ENCODE measurements around the gene ATRIP.

ATRIP gene

GRCh38 chr3:48435223-48435595, 11.3 kb upstream of the ATRIP start:
- Mint-ChIP-seq H3K36me3 (ENCODE audit: low read depth) (peaks cover 14% of the 10 kb centered on the region), H3K9me3 (no peaks in the 10 kb centered on the region), H3K27me3 (no peaks in the 10 kb centered on the region), H3K4me1 (peaks cover 23% of the 10 kb centered on the region), H3K27ac (no peak overlapping the region), H3K4me3 (no peak overlapping the region)
- no peak for ATAC-seq
- DNase-seq = no peak

DNA sequence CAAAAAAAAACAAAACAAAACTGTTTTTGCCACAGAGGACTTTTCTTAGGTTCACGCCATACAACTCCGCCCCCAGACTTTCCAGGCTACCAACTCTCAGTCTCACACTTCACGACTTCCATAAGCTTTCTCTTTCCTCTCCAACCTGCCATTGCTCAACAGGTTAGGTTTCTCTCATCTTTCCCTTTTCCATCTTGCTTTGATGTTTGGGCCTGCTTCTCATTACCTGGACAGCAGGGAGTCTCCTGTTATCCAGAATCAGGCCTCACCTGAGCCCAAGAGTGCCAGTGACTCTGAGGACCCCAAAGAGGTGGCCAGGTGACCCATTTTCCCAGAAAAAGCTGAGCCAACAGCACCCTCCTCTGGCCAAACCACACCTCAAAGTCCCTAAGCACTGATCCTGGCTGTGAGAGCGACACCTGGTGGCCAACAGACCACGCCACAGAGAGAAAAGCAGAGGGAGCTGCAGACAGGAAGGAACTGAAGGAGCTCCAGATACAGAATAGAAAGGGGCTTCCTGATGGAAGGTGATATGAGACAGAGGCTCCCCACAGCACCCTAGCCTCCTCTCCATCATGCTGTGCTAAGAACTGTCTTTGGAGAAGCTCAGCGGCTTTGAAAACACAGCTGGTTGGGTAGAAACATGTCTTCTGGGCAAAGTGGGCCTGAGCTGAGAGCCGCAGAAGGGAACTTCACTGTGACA, 10.6 kb upstream of the ATRIP start:
- DNase-seq = peak; percentile 85
- Mint-ChIP-seq H3K4me3 (no peak overlapping the region), H3K27ac (no peak overlapping the region), H3K9me3 (no peaks in the 10 kb centered on the region), H3K27me3 (no peaks in the 10 kb centered on the region), H3K4me1 (peaks cover 22% of the 10 kb centered on the region), H3K36me3 (ENCODE audit: low read depth) (peaks cover 20% of the 10 kb centered on the region)
- ATAC-seq = peak; percentile 35

DNA sequence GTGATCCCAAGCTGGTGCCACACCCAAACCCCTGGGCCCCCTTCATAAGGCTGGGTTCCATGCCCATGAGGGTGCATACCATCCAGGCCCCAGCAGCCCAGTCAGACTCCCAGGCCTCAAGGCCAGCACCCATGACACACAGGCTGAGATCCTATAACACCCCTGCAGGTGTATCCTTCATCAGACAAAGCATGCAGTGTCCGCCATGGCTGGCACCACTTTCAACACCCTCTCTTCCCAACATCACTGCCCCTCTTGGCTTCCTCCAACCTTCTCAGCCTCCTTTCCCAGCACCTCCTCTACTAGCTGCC, 10.1 kb upstream of the ATRIP start:
- Mint-ChIP-seq H3K9me3 (no peaks in the 10 kb centered on the region), H3K4me3 (no peak overlapping the region), H3K36me3 (ENCODE audit: low read depth) (peaks cover 24% of the 10 kb centered on the region), H3K27me3 (no peaks in the 10 kb centered on the region), H3K27ac (no peak overlapping the region), H3K4me1 (peaks cover 22% of the 10 kb centered on the region)
- ATAC-seq = no peak
- no peak for DNase-seq

- Mint-ChIP-seq H3K9me3 (no peaks in the 10 kb centered on the region), H3K4me3 (no peak overlapping the region), H3K27ac (no peak overlapping the region), H3K27me3 (no peaks in the 10 kb centered on the region), H3K4me1 (peaks cover 27% of the 10 kb centered on the region), H3K36me3 (ENCODE audit: low read depth) (peaks cover 28% of the 10 kb centered on the region)
- DNase-seq = no peak
- no peak for ATAC-seq
Observed at GRCh38 chr3:48436855-48437254, 9.7 kb upstream of the ATRIP start.

- Mint-ChIP-seq H3K9me3 (no peaks in the 10 kb centered on the region), H3K36me3 (ENCODE audit: low read depth) (peaks cover 37% of the 10 kb centered on the region), H3K4me1 (peaks cover 35% of the 10 kb centered on the region), H3K27me3 (no peaks in the 10 kb centered on the region), H3K4me3 (no peak overlapping the region), H3K27ac (no peak overlapping the region)
- no peak for ATAC-seq
- no peak for DNase-seq
Observed at GRCh38 chr3:48437812-48438211, 8.7 kb upstream of the ATRIP start.

- DNase-seq = peak; percentile 98
- Mint-ChIP-seq H3K27ac (peak within 1 kb of the TSS; percentile 93), H3K4me1 (peaks cover 33% of the 10 kb centered on the region), H3K36me3 (ENCODE audit: low read depth) (peaks cover 47% of the 10 kb centered on the region), H3K9me3 (no peaks in the 10 kb centered on the region), H3K27me3 (no peaks in the 10 kb centered on the region), H3K4me3 (peak within 1 kb of the TSS; percentile 98)
- ATAC-seq = peak; percentile 98
Observed at GRCh38 chr3:48439820-48440589, 6.5 kb upstream of the ATRIP start, which contains the start of the genes CCDC51 and TMA7. Gene CCDC51, minus strand, starts transcription at chr3:48440119. Its CDS starts 4,991 bp downstream, at chr3:48435128. Gene TMA7, plus strand, starts transcription at chr3:48440257. Its CDS starts 40 bp downstream, at chr3:48440297.

DNA sequence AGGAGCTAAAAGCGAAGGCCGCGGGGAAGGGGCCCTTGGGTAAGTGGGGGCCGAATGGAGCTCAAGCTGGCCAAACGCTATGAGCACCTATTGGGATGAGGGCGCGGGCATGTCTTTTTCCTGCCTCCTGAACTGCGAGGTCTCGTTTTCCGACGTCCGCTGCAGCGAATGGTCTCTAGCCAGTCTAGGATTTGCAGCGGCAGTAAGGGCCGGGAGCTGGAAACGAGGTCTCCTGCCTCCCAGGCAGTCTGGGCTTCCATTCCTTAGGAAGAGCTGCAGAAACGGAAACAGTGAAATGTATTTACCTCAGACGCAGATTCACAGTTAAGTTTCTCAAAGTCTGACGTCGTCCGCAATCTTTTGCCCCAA, 6.0 kb upstream of the ATRIP start:
- H3K36me3 Mint-ChIP-seq (ENCODE audit: low read depth) = peaks cover 47% of the 10 kb centered on the region
- ATAC-seq = peak; percentile 3
- peak overlapping the region; percentile 93 for H3K27ac Mint-ChIP-seq
- DNase-seq = no peak
- peak overlapping the region; percentile 98 for H3K4me3 Mint-ChIP-seq
- H3K9me3 Mint-ChIP-seq = no peaks in the 10 kb centered on the region
- no peaks in the 10 kb centered on the region for H3K27me3 Mint-ChIP-seq
- peaks cover 35% of the 10 kb centered on the region for H3K4me1 Mint-ChIP-seq

- Mint-ChIP-seq H3K27me3 (no peaks in the 10 kb centered on the region), H3K36me3 (ENCODE audit: low read depth) (peaks cover 48% of the 10 kb centered on the region), H3K4me3 (peak overlapping the region; percentile 98), H3K27ac (peak overlapping the region; percentile 93), H3K4me1 (peaks cover 43% of the 10 kb centered on the region), H3K9me3 (no peaks in the 10 kb centered on the region)
- ATAC-seq (no peak), DNase-seq (no peak)
Observed at GRCh38 chr3:48441940-48442339, 4.6 kb upstream of the ATRIP start.

DNA sequence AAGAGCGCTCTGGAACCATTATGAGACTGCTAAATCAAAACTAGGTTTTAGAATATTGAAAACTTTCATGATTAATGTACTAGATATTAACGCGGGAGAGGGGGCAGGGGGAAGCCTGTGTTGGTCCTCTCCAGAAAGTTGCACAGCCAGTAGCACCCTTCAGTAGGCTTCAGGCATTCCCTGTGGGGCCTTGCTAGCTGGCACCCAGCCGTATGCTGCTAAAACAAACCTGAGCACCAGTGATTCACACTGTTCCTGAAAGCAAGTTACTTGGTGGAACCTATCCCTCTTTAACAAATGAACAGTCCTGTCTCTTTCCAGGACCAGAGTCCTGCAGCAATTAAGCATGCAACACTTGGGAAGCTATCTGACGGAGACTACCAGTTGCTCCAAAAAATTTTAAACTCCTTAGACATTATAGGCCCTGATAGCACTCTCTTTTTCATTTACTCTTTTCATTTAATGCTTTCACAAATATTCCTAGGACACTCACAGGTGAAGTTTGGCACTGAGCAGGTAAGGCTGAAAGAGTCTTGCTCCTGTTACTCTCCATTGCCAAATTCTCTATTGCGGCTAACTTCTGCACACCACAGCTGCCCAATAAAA, 1.2 kb upstream of the ATRIP start:
- ATAC-seq (no peak), DNase-seq (no peak)
- Mint-ChIP-seq H3K27ac (peak overlapping the region; percentile 88), H3K9me3 (no peaks in the 10 kb centered on the region), H3K36me3 (ENCODE audit: low read depth) (peaks cover 56% of the 10 kb centered on the region), H3K27me3 (no peaks in the 10 kb centered on the region), H3K4me3 (peak overlapping the region; percentile 94), H3K4me1 (peaks cover 48% of the 10 kb centered on the region)

DNA sequence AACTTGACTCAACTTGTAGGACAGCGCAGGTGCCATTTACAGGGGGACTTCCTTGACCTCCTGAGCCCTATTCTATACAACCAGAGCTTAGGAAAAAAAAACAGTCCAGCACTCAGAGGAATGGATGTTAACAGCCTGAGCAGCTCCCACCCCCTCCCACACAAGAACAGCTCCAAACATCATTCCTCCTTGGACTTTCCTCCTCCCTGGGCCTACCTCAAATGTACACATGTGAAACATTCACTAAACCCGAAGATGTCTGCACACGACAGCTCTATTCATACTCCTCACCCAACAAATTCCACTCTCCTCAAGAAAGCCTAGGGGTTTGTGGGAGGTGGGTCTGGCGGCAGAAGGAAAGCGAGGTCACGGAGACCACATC, 503 bp upstream of the ATRIP start:
- H3K4me1 Mint-ChIP-seq = peaks cover 48% of the 10 kb centered on the region
- H3K4me3 Mint-ChIP-seq = peak overlapping the region; percentile 94
- peak overlapping the region; percentile 88 for H3K27ac Mint-ChIP-seq
- H3K36me3 Mint-ChIP-seq (ENCODE audit: low read depth) = peaks cover 52% of the 10 kb centered on the region
- no peaks in the 10 kb centered on the region for H3K27me3 Mint-ChIP-seq
- peak; percentile 2 for ATAC-seq
- no peaks in the 10 kb centered on the region for H3K9me3 Mint-ChIP-seq
- no peak for DNase-seq

- no peak for DNase-seq
- no peaks in the 10 kb centered on the region for H3K9me3 Mint-ChIP-seq
Observed at GRCh38 chr3:48451270-48451669, 4.7 kb downstream of the ATRIP start.

GRCh38 chr3:48456456-48456855, 9.9 kb downstream of the ATRIP start:
- H3K27ac Mint-ChIP-seq = no peak overlapping the region
- H3K36me3 Mint-ChIP-seq (ENCODE audit: low read depth) = peaks cover 42% of the 10 kb centered on the region
- no peak overlapping the region for H3K4me3 Mint-ChIP-seq

More at GRCh38 chr3:48451270-48451669, 4.7 kb downstream of the ATRIP start:
- Mint-ChIP-seq H3K4me1 (peaks cover 21% of the 10 kb centered on the region), H3K36me3 (ENCODE audit: low read depth) (peaks cover 43% of the 10 kb centered on the region), H3K27ac (no peak overlapping the region), H3K27me3 (no peaks in the 10 kb centered on the region), H3K4me3 (no peak overlapping the region)
- no peak for ATAC-seq

DNA sequence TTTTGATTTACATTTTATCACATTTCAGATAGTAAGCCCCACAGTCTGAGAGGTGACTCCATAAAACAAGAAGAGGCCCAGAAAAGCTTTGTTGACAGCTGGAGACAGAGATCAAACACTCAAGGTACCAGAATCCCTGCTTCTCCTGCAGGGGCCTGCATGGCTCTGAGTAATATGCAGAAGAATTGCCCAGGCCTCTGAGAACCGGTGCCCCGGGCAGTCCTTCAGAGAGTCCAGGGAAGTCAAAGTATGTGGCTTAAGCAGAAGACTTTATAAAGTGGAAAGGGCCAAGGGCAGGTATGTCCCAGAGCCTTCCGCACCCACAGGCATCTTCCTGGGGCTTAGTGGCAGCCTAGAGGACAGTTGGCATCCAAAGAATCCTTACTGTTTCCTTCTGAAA, 12.8 kb downstream of the ATRIP start:
- no peaks in the 10 kb centered on the region for H3K27me3 Mint-ChIP-seq
- ATAC-seq (no peak), DNase-seq (no peak)
- H3K27ac Mint-ChIP-seq = no peak overlapping the region
- H3K9me3 Mint-ChIP-seq = no peaks in the 10 kb centered on the region
- peaks cover 5% of the 10 kb centered on the region for H3K4me1 Mint-ChIP-seq
- no peak overlapping the region for H3K4me3 Mint-ChIP-seq
- H3K36me3 Mint-ChIP-seq (ENCODE audit: low read depth) = peaks cover 31% of the 10 kb centered on the region

More at GRCh38 chr3:48456456-48456855, 9.9 kb downstream of the ATRIP start:
- H3K9me3 Mint-ChIP-seq = no peaks in the 10 kb centered on the region
- H3K4me1 Mint-ChIP-seq = peaks cover 5% of the 10 kb centered on the region
- H3K27me3 Mint-ChIP-seq = no peaks in the 10 kb centered on the region
- DNase-seq (no peak), ATAC-seq (no peak)

- Mint-ChIP-seq H3K9me3 (no peaks in the 10 kb centered on the region), H3K4me1 (peaks cover 5% of the 10 kb centered on the region), H3K4me3 (no peak overlapping the region), H3K27ac (no peak overlapping the region), H3K36me3 (ENCODE audit: low read depth) (peaks cover 26% of the 10 kb centered on the region), H3K27me3 (no peaks in the 10 kb centered on the region)
- ATAC-seq (no peak), DNase-seq (no peak)
Observed at GRCh38 chr3:48459773-48460516, 13.4 kb downstream of the ATRIP start.
